ENCODE measurements around the gene SCGB1C1.
A peak's percentile ranks its signal among the peaks of the same experiment; 100 is the strongest.
"Not testable (repeated sequence)": the region's sequence is repeated elsewhere in the genome, so short reads cannot be mapped to it uniquely, and the experiment has no call there.

DNA sequence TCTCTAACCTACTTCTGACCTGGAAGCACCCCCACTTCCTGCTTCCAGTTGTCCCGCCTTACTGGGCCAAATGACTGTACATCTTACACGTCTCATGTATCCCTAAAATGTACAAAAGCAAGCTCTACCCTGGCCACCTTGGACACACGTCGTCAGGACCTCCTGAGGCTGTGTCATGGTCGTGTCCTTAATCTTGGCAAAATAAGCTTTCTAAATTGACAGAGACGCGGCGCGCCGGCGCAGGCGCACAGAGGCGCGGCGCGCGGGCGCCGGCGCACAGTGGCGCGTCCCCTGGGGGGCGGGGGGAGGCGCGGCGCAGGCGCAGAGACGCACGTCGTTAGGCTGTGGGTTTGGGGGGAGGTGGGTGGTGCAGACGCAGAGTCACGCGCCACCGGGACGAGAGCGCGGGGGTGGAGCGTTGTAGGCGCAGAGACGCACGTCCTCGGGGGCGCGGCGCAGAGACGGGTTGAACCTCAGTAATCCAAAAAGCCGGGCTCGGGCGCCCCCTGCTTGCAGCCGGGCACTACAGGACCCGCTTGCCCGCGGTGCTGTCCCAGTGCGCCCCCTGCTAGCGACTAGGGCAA lies 3.6 kb upstream of the SCGB1C1 start:
- TF ChIP-seq POLR2A (IDR thresholded peaks at IDR 0.05), result not testable (repeated sequence)
- TF ChIP-seq, protein P1, sequence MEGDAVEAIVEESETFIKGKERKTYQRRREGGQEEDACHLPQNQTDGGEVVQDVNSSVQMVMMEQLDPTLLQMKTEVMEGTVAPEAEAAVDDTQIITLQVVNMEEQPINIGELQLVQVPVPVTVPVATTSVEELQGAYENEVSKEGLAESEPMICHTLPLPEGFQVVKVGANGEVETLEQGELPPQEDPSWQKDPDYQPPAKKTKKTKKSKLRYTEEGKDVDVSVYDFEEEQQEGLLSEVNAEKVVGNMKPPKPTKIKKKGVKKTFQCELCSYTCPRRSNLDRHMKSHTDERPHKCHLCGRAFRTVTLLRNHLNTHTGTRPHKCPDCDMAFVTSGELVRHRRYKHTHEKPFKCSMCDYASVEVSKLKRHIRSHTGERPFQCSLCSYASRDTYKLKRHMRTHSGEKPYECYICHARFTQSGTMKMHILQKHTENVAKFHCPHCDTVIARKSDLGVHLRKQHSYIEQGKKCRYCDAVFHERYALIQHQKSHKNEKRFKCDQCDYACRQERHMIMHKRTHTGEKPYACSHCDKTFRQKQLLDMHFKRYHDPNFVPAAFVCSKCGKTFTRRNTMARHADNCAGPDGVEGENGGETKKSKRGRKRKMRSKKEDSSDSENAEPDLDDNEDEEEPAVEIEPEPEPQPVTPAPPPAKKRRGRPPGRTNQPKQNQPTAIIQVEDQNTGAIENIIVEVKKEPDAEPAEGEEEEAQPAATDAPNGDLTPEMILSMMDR (IDR thresholded peaks at IDR 0.05), result peak in 2 of 3 experiments; percentile 11 to 18

Measured in testis (tissue), 2 donors.